ENCODE data around the gene MINDY4.

The MINDY4 gene

DNA sequence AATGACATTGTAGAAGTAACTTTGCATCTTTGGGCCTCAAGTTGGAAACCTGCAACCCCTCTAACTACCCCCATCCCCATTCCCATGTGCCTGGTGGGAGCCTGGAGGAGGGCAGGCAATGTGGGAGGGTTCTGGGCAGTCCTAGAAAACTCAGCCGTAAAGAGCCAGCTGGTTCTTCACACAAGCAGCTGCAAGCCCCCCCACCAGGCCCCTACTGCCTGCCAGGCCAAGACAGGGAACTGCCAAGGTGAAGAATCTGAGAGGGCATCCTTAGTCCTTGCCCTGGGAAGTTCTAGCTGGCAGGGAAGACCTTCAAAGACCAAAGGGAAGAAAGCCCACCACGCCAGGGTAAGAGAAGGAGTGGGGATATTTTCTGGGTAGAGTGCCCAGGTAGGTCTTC is 31.5 kb upstream of the MINDY4 start:
- FAIRE-seq (no peak), DNase-seq (ENCODE audit: insufficient read length, low spot score) (no peak)
- TF ChIP-seq SPI1 (IDR thresholded peaks at IDR 0.05; ENCODE audit: low read depth, low read length) (no peak), POLR2A (IDR thresholded peaks at IDR 0.05; ENCODE audit: low read depth, low read length) (no peak), TAF1 (IDR thresholded peaks at IDR 0.05; ENCODE audit: low read depth, low read length) (no peak), PAX5 (IDR thresholded peaks at IDR 0.05; ENCODE audit: insufficient read depth, low read length, severe bottlenecking) (no peak), POU2F2 (IDR thresholded peaks at IDR 0.05; ENCODE audit: low read depth, low read length) (no peak)

DNA sequence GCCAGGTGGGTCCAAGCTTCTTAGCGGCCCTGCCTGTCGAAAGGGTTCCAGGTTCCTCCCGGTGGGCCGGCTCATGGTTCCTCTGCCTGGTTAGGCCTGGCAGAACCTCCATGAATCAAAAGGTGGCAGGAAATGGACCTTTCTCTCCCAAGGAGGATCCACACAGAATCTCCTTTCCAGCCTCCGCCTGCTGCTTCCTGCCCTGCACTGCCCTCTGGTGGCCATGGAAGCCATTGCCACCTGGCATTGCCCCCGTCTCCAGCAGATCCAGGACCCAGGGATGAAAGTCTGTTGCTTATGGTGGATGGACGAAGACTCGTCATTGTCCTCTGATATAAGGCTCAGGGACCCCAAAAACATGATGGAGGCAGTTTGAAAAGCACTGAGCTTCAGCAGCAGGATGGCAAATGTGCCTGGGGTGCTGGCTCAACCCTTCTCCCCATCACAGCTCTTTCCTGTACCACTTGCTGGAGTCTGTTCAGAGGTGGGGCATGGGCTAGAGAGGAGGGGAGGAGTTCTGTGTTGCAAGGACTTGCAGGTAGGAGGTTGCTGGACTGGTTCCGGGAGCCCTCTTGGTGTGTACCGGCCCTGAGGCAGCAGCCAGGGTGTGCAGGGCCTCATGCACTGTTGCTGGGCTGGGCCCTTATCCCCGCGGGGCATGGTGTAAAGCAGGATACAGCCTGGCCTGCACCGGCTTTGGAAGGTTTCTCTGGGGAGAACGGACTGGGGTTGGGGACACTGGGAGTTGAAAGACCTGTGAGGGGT is 30.6 kb upstream of the MINDY4 start:
- peak; percentile 86 for FAIRE-seq
- DNase-seq (ENCODE audit: insufficient read length, low spot score), result peak; percentile 86
- TF ChIP-seq POLR2A (IDR thresholded peaks at IDR 0.05; ENCODE audit: low read depth, low read length) (no peak), SPI1 (IDR thresholded peaks at IDR 0.05; ENCODE audit: low read depth, low read length) (no peak), PAX5 (IDR thresholded peaks at IDR 0.05; ENCODE audit: insufficient read depth, low read length, severe bottlenecking) (no peak), POLR2AphosphoS5 (IDR thresholded peaks at IDR 0.05; ENCODE audit: low read depth, low read length) (no peak), TAF1 (IDR thresholded peaks at IDR 0.05; ENCODE audit: low read depth, low read length) (no peak), POU2F2 (IDR thresholded peaks at IDR 0.05; ENCODE audit: low read depth, low read length) (no peak)

DNA sequence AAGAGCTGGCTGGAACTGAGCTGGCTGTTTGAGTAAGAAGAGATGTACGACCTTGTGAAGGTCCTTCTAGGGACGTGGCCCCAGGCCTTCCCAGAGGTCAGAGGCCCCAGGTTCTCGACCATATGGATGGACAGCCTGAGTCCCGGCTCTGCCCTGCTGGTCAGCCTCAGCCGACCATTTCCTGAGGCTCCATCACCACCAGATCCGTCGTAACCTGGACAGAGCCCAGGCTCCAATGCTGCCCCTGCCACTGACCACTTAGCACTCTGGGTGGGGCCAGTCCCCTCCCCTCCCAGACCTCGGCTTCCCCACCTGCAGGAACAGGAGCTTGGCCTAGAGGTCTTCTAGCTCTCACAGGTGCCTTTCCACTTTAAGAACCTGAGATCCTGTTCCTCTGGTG is 29.9 kb upstream of the MINDY4 start:
- FAIRE-seq, result no peak

DNA sequence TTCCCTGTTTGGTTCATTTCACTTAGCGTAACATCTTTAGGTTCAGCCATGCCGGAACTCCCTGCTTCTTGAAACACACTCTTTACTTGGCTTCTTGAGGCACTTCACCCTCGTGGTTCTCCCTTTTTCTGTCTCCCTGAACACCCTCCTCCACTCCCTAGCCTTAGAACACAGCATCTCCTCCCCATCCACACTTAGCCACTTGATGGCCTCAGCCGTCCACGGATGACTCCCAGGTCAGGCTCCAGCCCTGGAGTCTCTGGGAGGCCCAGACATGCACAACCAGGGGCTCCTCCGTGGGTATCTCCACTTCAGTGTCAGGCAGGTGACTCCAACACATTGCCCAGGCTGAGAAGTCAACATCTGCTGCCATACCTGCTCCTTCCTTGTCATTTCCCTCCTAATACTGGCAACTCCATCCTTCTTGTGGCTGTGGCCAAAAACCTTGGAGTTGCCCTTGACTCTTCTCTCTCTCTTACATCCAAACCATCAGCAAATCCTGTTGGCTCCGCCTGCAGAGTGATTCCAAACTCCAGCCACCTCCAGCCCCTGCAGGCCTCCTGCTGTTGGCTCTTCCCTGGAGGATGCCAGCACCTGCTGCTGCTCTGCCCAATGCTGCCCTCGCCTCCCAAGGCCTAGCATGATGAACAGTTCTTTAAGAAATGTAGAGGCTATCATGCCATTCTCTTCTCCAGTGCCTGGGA is 27.7 kb upstream of the MINDY4 start:
- DNase-seq (ENCODE audit: insufficient read length, low spot score), result no peak
- TF ChIP-seq SPI1 (IDR thresholded peaks at IDR 0.05; ENCODE audit: low read depth, low read length) (no peak), POLR2AphosphoS5 (IDR thresholded peaks at IDR 0.05; ENCODE audit: low read depth, low read length) (no peak), TAF1 (IDR thresholded peaks at IDR 0.05; ENCODE audit: low read depth, low read length) (no peak), POU2F2 (IDR thresholded peaks at IDR 0.05; ENCODE audit: low read depth, low read length) (no peak), POLR2A (IDR thresholded peaks at IDR 0.05; ENCODE audit: low read depth, low read length) (no peak), PAX5 (IDR thresholded peaks at IDR 0.05; ENCODE audit: insufficient read depth, low read length, severe bottlenecking) (no peak)
- FAIRE-seq, result no peak

More for the DNA sequence above, 29.9 kb upstream of the MINDY4 start:
- TF ChIP-seq POLR2A (IDR thresholded peaks at IDR 0.05; ENCODE audit: low read depth, low read length) (no peak), POU2F2 (IDR thresholded peaks at IDR 0.05; ENCODE audit: low read depth, low read length) (no peak), SPI1 (IDR thresholded peaks at IDR 0.05; ENCODE audit: low read depth, low read length) (no peak), PAX5 (IDR thresholded peaks at IDR 0.05; ENCODE audit: insufficient read depth, low read length, severe bottlenecking) (no peak)
- DNase-seq (ENCODE audit: insufficient read length, low spot score), result no peak

DNA sequence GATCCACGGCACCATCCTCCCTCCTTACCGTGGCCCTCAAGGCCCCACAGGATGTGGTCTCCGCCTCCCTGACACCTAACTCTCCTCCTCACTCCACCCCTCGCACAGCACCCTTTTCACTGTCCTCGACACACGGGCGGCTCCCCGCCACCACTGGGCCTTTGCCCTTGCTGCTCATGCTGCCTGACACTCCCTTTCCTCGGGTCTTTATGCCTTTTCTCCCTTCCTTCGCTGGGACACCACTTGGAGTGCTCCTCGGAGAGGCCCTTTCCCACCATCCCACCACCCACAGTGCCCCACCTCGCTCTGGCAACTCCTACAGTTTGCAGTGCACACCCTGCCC is 27.2 kb upstream of the MINDY4 start:
- DNase-seq (ENCODE audit: insufficient read length, low spot score) (no peak), FAIRE-seq (no peak)
- TF ChIP-seq SPI1 (IDR thresholded peaks at IDR 0.05; ENCODE audit: low read depth, low read length) (no peak), PAX5 (IDR thresholded peaks at IDR 0.05; ENCODE audit: insufficient read depth, low read length, severe bottlenecking) (no peak), POLR2AphosphoS5 (IDR thresholded peaks at IDR 0.05; ENCODE audit: low read depth, low read length) (no peak), POLR2A (IDR thresholded peaks at IDR 0.05; ENCODE audit: low read depth, low read length) (no peak), POU2F2 (IDR thresholded peaks at IDR 0.05; ENCODE audit: low read depth, low read length) (no peak), TAF1 (IDR thresholded peaks at IDR 0.05; ENCODE audit: low read depth, low read length) (no peak)

DNA sequence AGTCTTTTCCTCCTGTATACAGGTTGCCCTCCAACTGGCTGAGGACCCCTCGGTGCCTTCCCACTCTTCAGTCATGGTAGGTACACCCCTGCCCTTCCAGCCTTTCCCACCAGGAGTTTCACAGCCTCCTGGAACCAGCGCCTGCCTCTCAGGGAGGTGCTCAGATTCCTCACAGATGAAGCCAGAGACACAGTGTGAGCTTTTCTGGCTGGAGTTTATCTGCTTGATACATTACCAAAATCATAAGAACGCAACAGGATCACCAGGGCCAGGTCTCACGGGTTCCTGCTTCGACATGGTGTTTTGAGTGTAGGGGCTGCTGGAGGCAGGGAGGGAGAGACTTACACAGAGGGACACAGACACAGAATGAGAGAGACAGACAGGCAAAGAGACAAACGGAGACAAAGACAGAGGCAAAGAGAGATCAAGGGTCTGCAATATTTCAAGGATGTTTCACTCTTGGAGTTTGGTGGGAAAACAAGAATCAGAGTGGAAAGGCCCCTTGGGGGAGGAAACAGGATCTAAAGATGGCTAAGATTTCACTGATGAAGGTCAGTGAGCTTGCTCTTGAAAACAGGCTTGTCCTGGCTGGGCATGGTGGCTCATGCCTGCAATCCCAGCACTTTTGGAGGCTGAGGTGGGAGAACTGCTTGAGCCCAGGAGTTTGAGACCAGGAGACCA is 25.8 kb upstream of the MINDY4 start:
- TF ChIP-seq POLR2AphosphoS5 (IDR thresholded peaks at IDR 0.05; ENCODE audit: low read depth, low read length) (no peak), SPI1 (IDR thresholded peaks at IDR 0.05; ENCODE audit: low read depth, low read length) (no peak), TAF1 (IDR thresholded peaks at IDR 0.05; ENCODE audit: low read depth, low read length) (no peak), POU2F2 (IDR thresholded peaks at IDR 0.05; ENCODE audit: low read depth, low read length) (no peak), POLR2A (IDR thresholded peaks at IDR 0.05; ENCODE audit: low read depth, low read length) (no peak), PAX5 (IDR thresholded peaks at IDR 0.05; ENCODE audit: insufficient read depth, low read length, severe bottlenecking) (no peak)
- DNase-seq (ENCODE audit: insufficient read length, low spot score) (no peak), FAIRE-seq (no peak)

DNA sequence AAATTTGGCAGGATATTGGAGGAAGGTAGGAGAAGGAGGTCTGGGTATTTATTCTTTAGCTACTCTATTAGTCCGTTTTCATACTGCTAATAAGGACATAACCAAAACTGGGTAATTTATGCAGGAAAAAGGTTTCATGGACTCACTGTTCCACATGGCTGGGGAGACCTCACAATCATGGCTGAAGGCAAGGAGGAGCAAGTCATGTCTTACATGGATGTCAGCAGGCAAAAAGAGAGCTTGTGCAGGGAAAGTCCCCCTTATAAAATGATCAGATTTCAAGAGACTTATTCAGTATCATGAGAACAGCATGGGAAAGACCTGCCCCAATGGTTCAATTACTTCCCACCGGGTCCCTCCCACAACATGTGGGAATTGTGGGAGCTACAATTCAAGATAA is 21.2 kb upstream of the MINDY4 start:
- DNase-seq (ENCODE audit: insufficient read length, low spot score), result no peak
- no peak for FAIRE-seq
- no peak for TF ChIP-seq POLR2AphosphoS5 (IDR thresholded peaks at IDR 0.05; ENCODE audit: low read depth, low read length)
- TF ChIP-seq POLR2A (IDR thresholded peaks at IDR 0.05; ENCODE audit: low read depth, low read length), result no peak
- TF ChIP-seq SPI1 (IDR thresholded peaks at IDR 0.05; ENCODE audit: low read depth, low read length), result no peak
- TF ChIP-seq POU2F2 (IDR thresholded peaks at IDR 0.05; ENCODE audit: low read depth, low read length), result no peak
- TF ChIP-seq TAF1 (IDR thresholded peaks at IDR 0.05; ENCODE audit: low read depth, low read length), result no peak
- TF ChIP-seq PAX5 (IDR thresholded peaks at IDR 0.05; ENCODE audit: insufficient read depth, low read length, severe bottlenecking), result no peak

DNA sequence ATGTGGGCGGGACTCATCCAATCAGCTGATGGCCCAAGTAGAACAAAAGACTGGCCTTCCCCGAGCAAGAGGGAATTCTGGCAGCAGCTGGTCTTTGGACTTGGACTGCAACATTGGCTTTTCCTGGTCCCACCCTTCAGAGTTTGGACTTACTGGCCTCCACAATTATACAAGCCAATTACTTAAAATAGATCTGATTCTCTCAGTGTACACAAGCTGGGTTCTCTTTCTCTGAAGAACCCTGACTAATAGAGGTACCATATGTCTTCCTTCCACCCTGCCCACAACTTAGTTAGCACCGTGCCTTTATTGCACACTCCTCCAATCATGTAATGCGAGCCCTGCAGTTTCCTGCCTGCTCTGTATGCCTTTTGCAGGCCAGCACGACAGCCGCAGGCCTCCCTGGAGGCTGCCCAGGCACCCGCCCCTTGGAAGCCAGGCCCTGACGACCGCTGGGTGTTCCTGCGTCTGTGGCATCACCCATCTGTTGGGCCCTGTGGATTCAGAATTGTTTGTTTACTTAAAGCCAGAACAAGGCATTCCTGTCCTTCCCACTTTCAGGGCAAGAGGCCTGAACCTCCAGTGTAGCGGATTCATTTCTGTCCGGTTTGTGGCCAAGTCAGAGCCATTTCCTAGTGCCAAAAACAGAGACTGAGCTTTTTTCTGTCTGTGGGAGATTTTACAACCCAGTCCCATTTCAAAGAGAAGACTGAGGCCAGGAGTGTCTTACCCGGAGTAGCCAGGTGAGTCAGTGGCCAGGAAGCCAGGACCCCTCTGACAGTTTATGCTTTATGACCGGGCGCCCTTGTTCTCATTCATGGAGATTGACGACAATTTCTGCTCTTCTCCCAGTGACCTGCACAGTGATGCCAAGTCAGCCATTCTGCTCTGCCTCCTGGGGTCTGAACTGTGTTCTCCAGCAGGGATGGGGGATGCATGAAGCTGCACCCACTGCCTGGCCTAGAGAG is 20.2 kb upstream of the MINDY4 start:
- TF ChIP-seq POLR2A (IDR thresholded peaks at IDR 0.05; ENCODE audit: low read depth, low read length), result no peak
- no peak for TF ChIP-seq TAF1 (IDR thresholded peaks at IDR 0.05; ENCODE audit: low read depth, low read length)
- no peak for TF ChIP-seq POLR2AphosphoS5 (IDR thresholded peaks at IDR 0.05; ENCODE audit: low read depth, low read length)
- TF ChIP-seq PAX5 (IDR thresholded peaks at IDR 0.05; ENCODE audit: insufficient read depth, low read length, severe bottlenecking), result no peak
- TF ChIP-seq SPI1 (IDR thresholded peaks at IDR 0.05; ENCODE audit: low read depth, low read length), result no peak
- TF ChIP-seq POU2F2 (IDR thresholded peaks at IDR 0.05; ENCODE audit: low read depth, low read length), result no peak
- DNase-seq (ENCODE audit: insufficient read length, low spot score) (no peak), FAIRE-seq (no peak)

All from GM12891 (cell line).